GM10847 (cell line): Measurements from ENCODE around the gene STAG1.

Experiments
- POLR2A ChIP-seq: IDR thresholded peaks from 2 replicates; pipeline ENCODE4 v1.6.1; 2011; ENCODE audit not compliant: insufficient read length; ENCODE audit errors: extremely low read depth

Gene STAG1

DNA sequence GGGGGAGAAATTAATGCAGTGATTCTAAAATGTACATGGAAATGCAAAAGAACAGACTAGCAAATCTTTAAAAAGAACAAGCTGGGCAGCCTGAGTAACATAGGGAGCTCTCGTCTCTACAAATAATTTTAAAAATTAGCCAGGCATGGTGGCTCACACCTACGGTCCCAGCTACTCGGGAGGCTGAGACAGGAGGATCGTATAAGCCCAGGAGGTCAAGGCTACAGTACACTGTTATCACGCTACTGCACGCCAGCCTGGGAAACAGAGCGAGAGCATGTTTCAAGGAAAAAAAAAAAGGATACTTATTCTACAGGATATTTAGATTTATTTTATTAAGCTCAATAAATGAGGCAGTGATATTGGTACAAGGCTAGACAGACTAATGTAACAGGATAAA, 40.9 kb downstream of the STAG1 start:
- no peak for TF ChIP-seq POLR2A

DNA sequence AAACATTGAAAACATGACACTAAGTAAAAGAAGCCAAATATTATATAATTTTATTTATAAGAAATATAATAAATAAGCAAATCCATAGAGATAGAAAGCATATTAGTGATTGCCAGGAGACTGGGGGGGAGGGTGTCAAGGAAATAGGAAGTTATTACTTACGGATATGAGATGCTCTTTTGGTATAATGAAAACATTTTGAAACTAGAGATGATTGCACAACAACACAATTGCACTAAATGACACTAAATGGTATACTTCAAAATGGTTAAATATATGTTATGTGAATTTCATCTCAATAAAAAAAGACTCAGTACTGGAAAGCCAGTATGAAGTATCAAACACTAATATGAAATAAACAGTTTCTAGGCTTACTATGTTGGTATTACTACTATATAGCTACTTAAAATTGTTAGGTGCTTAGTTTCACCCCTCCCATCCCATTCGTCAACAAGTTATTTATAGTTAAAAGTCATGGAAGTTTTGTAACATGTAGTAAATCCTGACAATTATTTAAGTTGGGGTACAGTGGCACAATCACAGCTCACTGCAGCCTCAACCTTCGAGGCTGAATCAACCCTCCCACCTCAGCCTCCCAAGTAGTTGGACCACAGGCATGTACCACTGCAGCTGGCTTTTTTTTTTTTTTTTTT, 43.7 kb downstream of the STAG1 start:
- TF ChIP-seq POLR2A: no peak

DNA sequence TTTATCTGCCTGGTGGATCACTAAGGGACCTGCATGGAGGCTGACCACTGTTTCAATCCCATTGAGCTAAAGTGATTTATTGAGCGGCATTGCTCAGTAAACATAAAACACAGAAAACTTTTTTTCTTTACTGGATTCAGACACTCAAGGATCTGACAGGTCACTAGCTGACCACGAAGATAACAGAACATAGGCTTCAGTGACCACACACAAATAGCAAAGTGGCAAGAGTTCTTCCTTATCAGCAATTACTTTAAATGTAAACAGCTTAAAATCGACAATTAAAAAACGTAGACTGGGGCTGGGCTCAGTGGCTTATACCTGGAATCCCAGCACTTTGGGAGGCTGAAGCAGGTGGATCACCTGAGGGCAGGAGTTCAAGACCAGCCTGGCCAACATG, 48.7 kb downstream of the STAG1 start:
- TF ChIP-seq POLR2A: no peak

DNA sequence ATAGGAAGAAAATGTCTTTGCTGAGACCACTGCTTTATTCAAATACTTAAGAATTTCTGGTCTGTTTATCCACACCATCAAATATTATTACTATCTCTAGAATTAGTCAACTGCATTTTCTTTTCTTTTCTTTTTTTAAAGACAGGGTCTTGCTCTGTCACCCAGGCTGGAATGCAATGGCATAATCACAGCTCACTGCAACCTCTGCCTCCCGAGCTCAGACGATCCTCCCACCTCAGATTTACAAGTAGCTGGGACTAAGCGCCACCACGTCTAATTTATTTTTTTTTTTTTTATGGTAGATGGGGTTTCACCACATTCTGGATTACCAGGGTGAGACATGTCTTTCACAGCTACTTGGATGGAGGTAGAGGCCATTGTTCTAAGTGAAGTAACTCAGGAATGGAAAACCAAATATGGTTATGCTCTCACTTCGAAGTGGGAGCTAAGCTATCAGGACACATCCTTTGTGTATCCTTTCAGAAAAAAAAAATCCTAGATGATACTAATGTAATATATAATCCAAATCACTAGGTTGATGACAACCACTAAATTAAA, 52.8 kb downstream of the STAG1 start:
- TF ChIP-seq POLR2A: no peak

DNA sequence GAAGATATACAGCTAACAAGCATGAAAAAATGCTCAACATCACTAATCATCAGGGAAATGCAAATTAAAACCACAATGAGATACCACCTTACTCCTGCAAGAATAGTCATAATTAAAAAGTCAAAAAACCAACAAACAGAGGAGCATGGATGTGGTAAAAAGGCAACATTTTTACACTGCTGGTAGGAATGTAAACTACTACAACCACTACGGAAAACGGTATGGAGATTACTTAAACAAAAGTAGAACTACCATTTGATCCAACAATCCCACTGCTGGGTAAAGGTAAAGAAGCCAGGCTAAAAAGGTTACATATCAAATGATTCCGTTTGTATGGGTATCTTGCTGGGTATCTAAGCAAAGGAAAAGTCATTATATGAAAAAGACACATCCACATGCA, 53.8 kb downstream of the STAG1 start:
- TF ChIP-seq POLR2A: no peak

DNA sequence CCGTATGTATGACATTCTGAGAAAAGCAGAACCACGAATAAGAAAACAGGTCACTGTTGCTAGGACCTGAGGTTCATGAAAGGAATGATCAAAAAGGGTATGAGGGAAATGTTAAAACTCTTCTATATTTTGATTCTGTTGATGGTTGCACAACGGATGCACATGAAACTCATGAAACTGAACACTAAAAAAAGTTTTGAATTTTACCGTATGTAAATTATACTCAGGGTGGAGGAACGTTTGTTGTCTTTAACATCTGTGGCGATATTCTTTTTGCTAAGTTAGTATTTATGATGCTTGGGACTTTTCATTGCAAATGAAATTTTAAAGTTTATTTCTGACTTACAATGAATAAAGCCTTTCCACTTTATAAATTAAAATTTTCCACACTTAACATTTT, 55.4 kb downstream of the STAG1 start:
- no peak for TF ChIP-seq POLR2A

DNA sequence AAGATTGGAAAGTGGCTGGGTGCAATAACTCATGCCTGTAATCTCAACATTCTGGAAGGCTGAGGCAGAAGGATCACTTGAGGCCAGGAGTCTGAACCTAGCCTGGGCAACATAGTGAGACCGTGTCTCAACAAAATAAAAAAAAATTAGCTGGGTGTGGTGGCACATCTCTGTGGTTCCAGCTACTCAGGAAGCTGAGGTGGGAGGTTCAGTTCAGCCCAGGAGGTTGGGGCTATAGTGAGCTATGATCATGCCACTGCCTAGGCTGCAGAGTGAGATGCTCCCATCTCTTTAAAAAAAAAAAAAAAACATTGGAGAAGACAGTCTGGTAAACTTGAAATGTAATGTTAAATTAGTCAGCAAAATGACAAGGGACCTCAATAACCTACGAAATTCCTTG, 57.9 kb downstream of the STAG1 start:
- no peak for TF ChIP-seq POLR2A

DNA sequence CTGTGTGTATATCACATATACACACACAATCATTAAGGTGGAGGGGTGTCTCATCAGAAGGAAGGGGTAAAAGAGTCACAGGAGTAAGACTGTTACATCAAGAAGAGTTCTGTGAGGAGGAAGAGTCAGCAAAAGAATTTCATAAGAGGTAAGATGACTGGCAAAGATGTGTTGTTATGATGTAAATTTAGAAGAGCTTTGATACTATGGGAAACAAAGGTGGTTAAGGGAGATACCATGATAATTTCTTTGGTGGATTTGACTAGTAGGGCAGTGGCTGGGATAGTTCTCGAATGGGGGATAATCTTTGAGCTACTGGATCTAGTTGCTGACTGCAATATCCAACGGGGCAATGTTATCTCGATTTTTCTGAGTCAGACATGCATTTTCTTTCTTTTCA, 61.6 kb downstream of the STAG1 start:
- TF ChIP-seq POLR2A: no peak

DNA sequence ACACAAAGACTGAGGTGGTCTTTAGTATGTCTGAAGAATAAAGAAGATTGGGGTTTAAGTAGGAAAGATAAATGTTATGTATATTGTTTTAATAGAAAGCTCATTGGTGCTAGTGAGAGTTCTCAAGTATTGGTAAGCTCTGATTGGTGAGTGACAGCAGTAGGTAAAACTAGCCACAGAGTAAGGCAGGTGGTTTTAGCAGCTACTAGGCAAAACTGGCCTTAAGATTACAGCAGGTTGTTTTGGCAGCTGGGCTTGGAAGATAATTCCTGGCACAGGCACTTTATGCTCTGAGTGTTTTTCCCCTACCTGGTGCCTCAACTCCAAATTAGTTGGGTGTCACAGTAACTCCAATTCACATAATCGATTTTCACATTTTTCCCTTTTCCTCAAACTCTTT, 66.3 kb downstream of the STAG1 start:
- no peak for TF ChIP-seq POLR2A

DNA sequence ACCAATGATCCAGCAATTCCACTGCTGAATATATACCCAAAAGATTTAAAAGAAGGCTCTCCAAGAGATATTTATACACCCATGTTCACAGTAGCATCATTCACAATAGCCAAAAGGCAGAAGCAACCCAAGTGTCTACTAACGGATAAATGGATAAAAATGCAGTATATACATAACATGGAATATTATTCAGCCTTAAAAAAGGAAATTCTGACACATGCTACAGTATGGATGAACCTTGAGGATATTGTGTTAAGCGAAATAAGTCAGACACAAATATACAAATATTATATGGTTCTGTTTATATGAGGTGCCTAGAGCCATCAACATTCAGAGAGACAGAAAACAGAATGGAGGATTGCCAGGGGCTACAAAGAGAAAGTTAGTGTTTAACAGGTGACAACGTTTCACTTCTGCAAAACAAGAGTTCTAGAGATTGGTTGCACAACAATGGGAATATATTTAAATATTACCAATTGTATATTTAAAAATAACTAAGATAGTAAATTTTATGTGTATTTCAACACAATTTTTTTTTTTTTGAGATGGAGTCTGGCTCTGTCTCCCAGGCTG, 69.4 kb downstream of the STAG1 start:
- TF ChIP-seq POLR2A: no peak

DNA sequence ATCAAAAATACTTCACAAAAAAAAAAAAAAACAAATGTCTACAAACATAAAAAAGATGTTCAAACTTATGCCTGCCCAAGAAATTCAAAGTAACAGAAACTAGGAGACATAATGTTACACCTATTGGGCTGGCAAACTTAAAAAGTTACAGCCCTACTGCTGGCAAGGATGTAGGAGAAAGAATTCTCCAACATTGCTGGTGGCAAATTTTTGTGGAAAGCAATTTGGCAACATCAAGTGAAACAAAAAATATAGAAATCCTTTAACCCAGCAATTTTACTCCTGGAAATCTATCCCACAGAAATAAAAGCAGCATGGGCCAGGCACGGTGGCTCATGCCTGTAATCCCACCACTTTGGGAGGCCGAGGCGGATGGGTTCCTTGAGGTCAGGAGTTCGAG, 73.2 kb downstream of the STAG1 start:
- no peak for TF ChIP-seq POLR2A

DNA sequence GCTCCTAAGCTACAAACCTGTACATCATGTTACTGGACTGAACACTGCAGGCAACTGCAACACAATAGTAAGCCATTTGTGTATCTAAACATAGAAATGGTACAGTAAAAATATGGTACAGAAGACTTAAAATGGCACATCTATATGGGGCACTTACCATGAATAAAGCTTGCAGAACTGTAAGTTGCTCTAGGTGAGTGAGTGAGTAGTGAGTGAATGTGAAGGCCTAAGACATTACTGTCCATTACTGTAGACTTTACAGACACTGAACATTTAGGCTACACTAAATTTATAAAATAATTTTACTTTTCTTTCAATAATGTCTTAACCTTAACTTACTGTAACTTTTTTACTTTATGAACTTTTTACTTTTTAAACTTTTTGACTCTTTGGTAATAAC, 76.2 kb downstream of the STAG1 start:
- no peak for TF ChIP-seq POLR2A

DNA sequence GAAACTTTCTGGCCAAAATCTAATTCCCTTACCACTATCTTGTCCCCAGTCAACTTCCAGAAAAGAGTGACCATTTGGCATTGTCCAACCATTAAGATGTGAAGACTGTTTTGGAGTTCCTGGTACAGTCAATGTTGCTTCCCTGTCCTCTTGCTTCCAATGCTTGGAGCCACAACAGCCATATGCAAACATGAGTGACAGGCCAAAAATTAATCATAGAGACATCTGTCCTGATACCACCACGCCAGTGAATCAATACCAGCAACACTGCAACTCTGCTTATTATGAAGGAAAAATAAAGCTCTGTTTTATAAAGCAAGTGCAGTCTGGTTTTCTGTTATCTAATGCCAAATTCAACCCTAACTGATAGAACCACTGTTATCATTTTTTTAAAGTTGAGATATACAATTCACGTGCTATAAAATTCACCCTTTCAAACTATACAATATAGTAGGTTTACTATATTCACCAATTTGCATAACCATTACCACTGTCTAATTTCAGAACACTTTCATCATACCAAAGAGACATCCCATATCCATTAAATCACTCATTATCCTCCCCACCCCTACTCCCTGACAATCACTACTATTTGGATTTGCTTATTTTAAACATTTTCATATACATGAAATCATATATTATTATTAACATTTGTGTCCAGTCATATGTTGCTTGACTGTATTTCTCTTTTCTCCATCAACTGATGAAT, 76.9 kb downstream of the STAG1 start:
- TF ChIP-seq POLR2A: no peak

DNA sequence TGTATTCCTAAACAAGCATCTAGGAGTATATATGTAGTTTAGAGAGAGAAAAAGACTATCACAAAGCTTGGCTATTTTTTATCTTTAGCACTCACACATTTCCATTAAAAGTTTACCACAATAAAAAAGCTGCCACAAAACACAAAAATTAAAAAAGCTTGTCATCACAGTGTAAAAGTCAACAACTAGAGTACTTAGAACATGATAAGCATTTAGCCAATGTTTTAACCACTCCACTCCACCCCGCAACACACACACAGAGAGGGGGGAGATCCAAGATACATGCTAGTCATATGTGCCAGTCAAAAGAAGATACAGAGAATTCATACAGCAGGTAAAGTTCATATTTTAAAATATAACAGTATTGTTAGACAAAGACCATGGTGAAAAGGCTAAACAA, 79.7 kb downstream of the STAG1 start:
- no peak for TF ChIP-seq POLR2A

DNA sequence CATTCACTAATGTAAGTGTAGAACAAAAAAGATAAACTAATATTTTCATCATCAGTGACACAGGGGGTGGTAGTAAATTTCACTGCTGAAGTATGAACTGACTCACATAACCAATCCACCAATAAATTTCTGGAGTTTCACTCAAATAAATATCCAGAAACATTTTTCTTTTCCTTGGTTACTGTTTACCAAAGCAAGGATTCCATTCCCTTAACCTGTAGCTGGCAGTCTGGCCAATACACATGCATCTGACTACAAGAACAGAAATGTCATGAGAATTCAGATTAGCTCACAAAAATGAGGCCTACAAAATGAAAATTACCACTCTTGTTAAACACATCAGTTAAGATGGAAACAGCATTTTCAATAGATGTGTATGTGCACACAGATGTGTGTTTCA, 80.3 kb downstream of the STAG1 start:
- TF ChIP-seq POLR2A: no peak

DNA sequence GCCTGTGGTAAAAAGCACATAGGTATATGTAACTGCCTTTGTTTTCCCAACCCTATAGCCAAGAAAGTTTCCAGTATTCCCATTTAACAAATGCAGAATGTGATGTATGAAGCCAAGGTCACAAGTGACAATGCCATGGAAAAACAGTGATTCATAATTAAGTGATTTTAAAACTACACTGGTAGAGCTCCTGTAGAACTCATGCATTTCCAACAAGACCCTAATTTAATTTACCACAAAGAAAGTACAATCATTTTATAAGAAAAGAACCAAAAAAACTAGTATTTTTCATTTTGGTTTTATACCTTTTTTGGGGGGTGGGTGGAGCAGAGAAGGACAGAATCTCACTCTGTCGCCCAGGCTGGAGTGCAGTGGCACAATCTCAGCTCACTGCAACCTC, 82.0 kb downstream of the STAG1 start:
- TF ChIP-seq POLR2A: no peak
